Fibroblast of the aortic adventitia (primary cell): ENCODE data around the gene USP1. TPM values are rescaled to one million over a fixed set of nuclear protein-coding genes. Genes with fewer than 3 reads are reported as not detected.
A peak's percentile ranks its signal among the peaks of the same experiment; 100 is the strongest.

Experiments used
- DNase-seq: peaks from one replicate; pipeline ENCODE4 v3.0.0-alpha.2; 2010; ENCODE audit warnings: low read depth
- H3K4me3 ChIP-seq: 2 replicates; pipeline ENCODE4 v1.5.1; 2011; ENCODE audit warnings: low read depth, mild to moderate bottlenecking, control low read depth, low read length, moderate library complexity
- CTCF ChIP-seq: IDR thresholded peaks from 2 replicates; pipeline ENCODE4 v1.5.1; 2011; ENCODE audit warnings: mild to moderate bottlenecking, low read length, control low read depth, inconsistent platforms; ENCODE audit not compliant: insufficient read depth
- total RNA-seq: library from RNA; depleted of rRNA; stranded (reverse); fragments of >200 nt; gene quantifications from 2 replicates; pipeline ENCODE4 v1.2.3, GENCODE V29; 2012; ENCODE audit warnings: low replicate concordance

The USP1 gene
- 32.4 and 64.8 TPM in 2 replicates for total RNA-seq

- no peak for TF ChIP-seq CTCF
- peak within 1 kb of the TSS; percentile 94 for H3K4me3 ChIP-seq
- DNase-seq: peak; percentile 100
Measured at GRCh38 chr1:62436466-62437272, at the start of gene USP1. Gene USP1 (plus strand): TSS chr1:62437049. CDS start chr1:62439868, 2,819 bp downstream.

- no peak for TF ChIP-seq CTCF
- H3K4me3 ChIP-seq: no peak overlapping the region
- DNase-seq: no peak
Measured at GRCh38 chr1:62389531-62389930, 47.3 kb upstream of the USP1 start.

GRCh38 chr1:62390071-62390470 is 46.8 kb upstream of the USP1 start:
- TF ChIP-seq CTCF: no peak
- H3K4me3 ChIP-seq: no peak overlapping the region
- DNase-seq: no peak

- no peak for DNase-seq
Measured at GRCh38 chr1:62391369-62391971, 45.4 kb upstream of the USP1 start.

GRCh38 chr1:62392951-62393350 is 43.9 kb upstream of the USP1 start:
- DNase-seq: no peak
- no peak overlapping the region for H3K4me3 ChIP-seq
- TF ChIP-seq CTCF: no peak

More at GRCh38 chr1:62391369-62391971, 45.4 kb upstream of the USP1 start:
- no peak overlapping the region for H3K4me3 ChIP-seq
- peak; percentile 40 for TF ChIP-seq CTCF

- DNase-seq: no peak
- TF ChIP-seq CTCF: no peak
- no peak overlapping the region for H3K4me3 ChIP-seq
Measured at GRCh38 chr1:62394646-62395045, 42.2 kb upstream of the USP1 start.

GRCh38 chr1:62395291-62395690 is 41.6 kb upstream of the USP1 start:
- no peak for TF ChIP-seq CTCF
- no peak for DNase-seq
- no peak overlapping the region for H3K4me3 ChIP-seq
